ENCODE data around the gene CTH. TPM values are rescaled to one million over a fixed set of nuclear protein-coding genes. Genes with fewer than 3 reads are reported as not detected.

Gene CTH
- total RNA-seq, 3 donors from 2014 or later (not counting 1 experiment from before 2014, with no cell fraction given), result 3.0 to 7.6 (median 3.6) TPM

DNA sequence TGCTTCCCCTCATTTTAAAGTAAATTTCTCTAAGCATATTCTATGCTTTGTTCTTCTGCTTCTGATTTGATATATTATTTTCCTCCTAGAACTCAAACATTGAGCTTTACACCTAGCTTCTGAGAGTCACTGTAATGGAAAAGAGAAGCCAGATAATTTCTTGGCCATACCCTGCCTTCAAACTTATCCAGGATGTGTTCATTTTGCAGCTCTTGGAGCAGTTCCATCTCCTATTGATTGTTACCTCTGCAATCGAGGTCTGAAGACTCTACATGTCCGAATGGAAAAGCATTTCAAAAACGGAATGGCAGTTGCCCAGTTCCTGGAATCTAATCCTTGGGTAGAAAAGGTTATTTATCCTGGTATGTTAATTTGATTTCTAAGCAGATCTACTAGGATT is 20.8 kb downstream of the CTH start:
- H3K4me1 ChIP-seq (ENCODE audit: control insufficient read depth, insufficient read depth, low read length), result no peaks in the 10 kb centered on the region
- no peaks in the 10 kb centered on the region for H3K9me3 ChIP-seq (ENCODE audit: control insufficient read depth, insufficient read depth, low read length)
- no peak for ATAC-seq
- H3K36me3 ChIP-seq (ENCODE audit: control insufficient read depth, insufficient read depth, low read length), result no peaks in the 10 kb centered on the region
- intact Hi-C loops (cut with micrococcal nuclease), result no loop called here
- WGBS (ENCODE audit: insufficient coverage), result 85% methylated on average over 3 of the region's 3 CpGs
- DNase-seq, result no peak
- no peak overlapping the region for H3K27ac ChIP-seq (ENCODE audit: low read length)
- Mint-ChIP-seq H3K4me1 (no peaks in the 10 kb centered on the region), H3K27me3 (ENCODE audit: low read depth in 2 of 2) (no peaks in the 10 kb centered on the region), H3K4me3 (no peak overlapping the region), H3K36me3 (peaks cover 5% of the 10 kb centered on the region), H3K9me3 (no peaks in the 10 kb centered on the region), H3K27ac (no peak overlapping the region)
- TF ChIP-seq, protein P1, sequence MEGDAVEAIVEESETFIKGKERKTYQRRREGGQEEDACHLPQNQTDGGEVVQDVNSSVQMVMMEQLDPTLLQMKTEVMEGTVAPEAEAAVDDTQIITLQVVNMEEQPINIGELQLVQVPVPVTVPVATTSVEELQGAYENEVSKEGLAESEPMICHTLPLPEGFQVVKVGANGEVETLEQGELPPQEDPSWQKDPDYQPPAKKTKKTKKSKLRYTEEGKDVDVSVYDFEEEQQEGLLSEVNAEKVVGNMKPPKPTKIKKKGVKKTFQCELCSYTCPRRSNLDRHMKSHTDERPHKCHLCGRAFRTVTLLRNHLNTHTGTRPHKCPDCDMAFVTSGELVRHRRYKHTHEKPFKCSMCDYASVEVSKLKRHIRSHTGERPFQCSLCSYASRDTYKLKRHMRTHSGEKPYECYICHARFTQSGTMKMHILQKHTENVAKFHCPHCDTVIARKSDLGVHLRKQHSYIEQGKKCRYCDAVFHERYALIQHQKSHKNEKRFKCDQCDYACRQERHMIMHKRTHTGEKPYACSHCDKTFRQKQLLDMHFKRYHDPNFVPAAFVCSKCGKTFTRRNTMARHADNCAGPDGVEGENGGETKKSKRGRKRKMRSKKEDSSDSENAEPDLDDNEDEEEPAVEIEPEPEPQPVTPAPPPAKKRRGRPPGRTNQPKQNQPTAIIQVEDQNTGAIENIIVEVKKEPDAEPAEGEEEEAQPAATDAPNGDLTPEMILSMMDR (IDR thresholded peaks at IDR 0.05), result no peak
- H3K27me3 ChIP-seq (ENCODE audit: control insufficient read depth, insufficient read depth, low read length), result no peaks in the 10 kb centered on the region
- no peak overlapping the region for H3K4me3 ChIP-seq (ENCODE audit: low read length)

DNA sequence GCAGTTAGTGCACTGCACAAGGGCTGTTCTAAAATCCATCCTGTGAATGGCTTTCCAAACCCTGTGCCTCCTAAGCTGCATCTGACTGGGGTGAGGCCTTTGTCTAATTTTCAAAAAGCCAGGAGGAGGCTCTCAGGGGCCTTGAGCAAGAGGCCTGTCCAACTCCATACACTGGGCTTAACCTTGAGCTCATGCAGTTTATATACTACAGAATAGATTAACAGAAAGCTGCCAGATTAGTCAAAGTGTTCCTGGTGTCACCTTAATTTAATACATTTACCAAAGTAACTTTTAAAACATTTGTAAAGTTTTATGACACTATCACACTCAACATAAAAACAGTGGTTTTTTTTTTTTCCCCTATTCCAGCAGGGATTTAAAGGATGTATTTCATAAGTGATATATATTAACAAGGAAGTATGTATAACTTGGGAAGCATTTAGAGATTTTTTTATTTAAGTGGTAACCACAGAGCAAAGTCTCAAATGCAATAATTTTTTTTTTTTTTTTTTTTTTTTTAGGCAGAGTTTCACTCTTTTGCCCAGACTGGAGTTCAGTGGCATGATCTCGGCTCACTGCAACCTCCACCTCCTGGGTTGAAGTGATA is 23.3 kb downstream of the CTH start:
- Histone ChIP-seq H3K36me3 (ENCODE audit: control insufficient read depth, insufficient read depth, low read length) (no peaks in the 10 kb centered on the region), H3K27ac (ENCODE audit: low read length) (no peak overlapping the region), H3K27me3 (ENCODE audit: control insufficient read depth, insufficient read depth, low read length) (no peaks in the 10 kb centered on the region), H3K4me1 (ENCODE audit: control insufficient read depth, insufficient read depth, low read length) (no peaks in the 10 kb centered on the region), H3K4me3 (ENCODE audit: low read length) (no peak overlapping the region), H3K9me3 (ENCODE audit: control insufficient read depth, insufficient read depth, low read length) (no peaks in the 10 kb centered on the region)
- 91% methylated on average over 1 of the region's 1 CpG for WGBS (ENCODE audit: insufficient coverage)
- H3K4me1 Mint-ChIP-seq, result no peaks in the 10 kb centered on the region
- ATAC-seq (no peak), DNase-seq (no peak)
- no peaks in the 10 kb centered on the region for H3K9me3 Mint-ChIP-seq
- no peak overlapping the region for H3K4me3 Mint-ChIP-seq
- no peaks in the 10 kb centered on the region for H3K27me3 Mint-ChIP-seq (ENCODE audit: low read depth in 2 of 2)
- H3K27ac Mint-ChIP-seq, result no peak overlapping the region
- TF ChIP-seq, protein P1 (IDR thresholded peaks at IDR 0.05), result no peak
- peaks cover 5% of the 10 kb centered on the region for H3K36me3 Mint-ChIP-seq
- intact Hi-C loops (cut with micrococcal nuclease), result no loop called here

DNA sequence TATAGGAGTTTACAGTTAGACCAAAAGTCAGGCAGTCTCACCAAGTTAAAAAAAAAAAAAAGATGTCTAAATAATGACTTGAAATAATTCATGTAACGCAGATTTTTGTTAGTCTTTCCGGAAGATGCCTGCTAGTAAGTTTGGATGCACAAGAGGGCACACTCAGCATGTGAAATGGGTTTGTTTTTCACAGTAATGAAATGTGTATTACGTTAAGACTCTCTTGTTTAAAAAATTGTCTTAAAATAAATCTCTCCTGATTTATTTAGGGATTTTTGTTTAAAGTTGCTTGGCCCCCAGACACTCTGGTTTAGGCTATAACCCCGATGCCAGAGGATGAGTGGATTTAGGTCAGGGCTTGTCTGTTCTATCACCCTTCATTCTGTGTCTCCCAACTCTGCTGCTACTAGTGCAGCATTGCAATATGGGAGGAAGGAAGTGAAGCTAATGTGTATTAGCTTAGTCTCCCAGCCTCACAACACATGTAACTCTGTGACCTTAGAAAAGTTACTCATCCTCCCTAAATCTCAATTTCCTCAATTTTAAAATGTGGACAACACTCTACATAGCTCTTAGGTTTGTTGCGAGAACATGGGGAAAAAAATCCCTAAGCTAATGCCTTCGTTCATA is 25.7 kb downstream of the CTH start:
- no peaks in the 10 kb centered on the region for H3K27me3 Mint-ChIP-seq (ENCODE audit: low read depth in 2 of 2)
- H3K9me3 Mint-ChIP-seq, result no peaks in the 10 kb centered on the region
- Histone ChIP-seq H3K27ac (ENCODE audit: low read length) (no peak overlapping the region), H3K36me3 (ENCODE audit: control insufficient read depth, insufficient read depth, low read length) (no peaks in the 10 kb centered on the region), H3K27me3 (ENCODE audit: control insufficient read depth, insufficient read depth, low read length) (no peaks in the 10 kb centered on the region), H3K9me3 (ENCODE audit: control insufficient read depth, insufficient read depth, low read length) (no peaks in the 10 kb centered on the region), H3K4me1 (ENCODE audit: control insufficient read depth, insufficient read depth, low read length) (no peaks in the 10 kb centered on the region), H3K4me3 (ENCODE audit: low read length) (no peak overlapping the region)
- intact Hi-C loops (cut with micrococcal nuclease), result no loop called here
- no peaks in the 10 kb centered on the region for H3K4me1 Mint-ChIP-seq
- WGBS (ENCODE audit: insufficient coverage), result 95% methylated on average over 4 of the region's 6 CpGs
- ATAC-seq (no peak), DNase-seq (no peak)
- H3K27ac Mint-ChIP-seq, result no peak overlapping the region
- peaks cover 5% of the 10 kb centered on the region for H3K36me3 Mint-ChIP-seq
- no peak overlapping the region for H3K4me3 Mint-ChIP-seq
- TF ChIP-seq, protein P1 (IDR thresholded peaks at IDR 0.05), result no peak

DNA sequence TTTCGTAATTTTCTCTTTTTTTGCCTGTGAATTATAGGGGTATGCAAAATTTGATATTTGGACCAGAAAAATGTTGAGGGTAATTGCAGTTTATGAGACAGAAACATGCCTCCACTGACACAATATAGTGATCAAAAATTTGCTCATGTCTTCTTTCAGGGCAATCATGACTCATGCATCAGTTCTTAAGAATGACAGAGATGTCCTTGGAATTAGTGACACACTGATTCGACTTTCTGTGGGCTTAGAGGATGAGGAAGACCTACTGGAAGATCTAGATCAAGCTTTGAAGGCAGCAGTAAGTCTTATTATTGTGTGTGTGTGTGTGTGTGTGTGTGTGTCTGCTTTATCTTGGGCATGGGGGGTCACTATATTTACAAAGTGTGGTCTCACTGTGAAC is 27.5 kb downstream of the CTH start:
- H3K27me3 Mint-ChIP-seq (ENCODE audit: low read depth in 2 of 2), result no peaks in the 10 kb centered on the region
- 68% methylated on average over 1 of the region's 2 CpGs for WGBS (ENCODE audit: insufficient coverage)
- H3K36me3 Mint-ChIP-seq, result no peaks in the 10 kb centered on the region
- TF ChIP-seq, protein P1 (IDR thresholded peaks at IDR 0.05), result no peak
- no peak for ATAC-seq
- no peak overlapping the region for H3K27ac Mint-ChIP-seq
- H3K4me3 Mint-ChIP-seq, result no peak overlapping the region
- no peak for DNase-seq
- H3K4me1 ChIP-seq (ENCODE audit: control insufficient read depth, insufficient read depth, low read length), result no peaks in the 10 kb centered on the region
- H3K27me3 ChIP-seq (ENCODE audit: control insufficient read depth, insufficient read depth, low read length), result no peaks in the 10 kb centered on the region
- H3K4me1 Mint-ChIP-seq, result no peaks in the 10 kb centered on the region
- H3K27ac ChIP-seq (ENCODE audit: low read length), result no peak overlapping the region
- no peaks in the 10 kb centered on the region for H3K36me3 ChIP-seq (ENCODE audit: control insufficient read depth, insufficient read depth, low read length)
- no peaks in the 10 kb centered on the region for H3K9me3 Mint-ChIP-seq
- intact Hi-C loops (cut with micrococcal nuclease), result no loop called here
- H3K4me3 ChIP-seq (ENCODE audit: low read length), result no peak overlapping the region
- no peaks in the 10 kb centered on the region for H3K9me3 ChIP-seq (ENCODE audit: control insufficient read depth, insufficient read depth, low read length)
